HG02642 (cell line): Measurements from ENCODE around the gene NFATC2.
"Not testable (repeated sequence)": the region's sequence is repeated elsewhere in the genome, so short reads cannot be mapped to it uniquely, and the experiment has no call there.

Experiments
- ATAC-seq: cut with Tn5 transposase; IDR thresholded peaks from one replicate; pipeline ENCODE4 v1.9.1; 2021; ENCODE audit warnings: mild to moderate bottlenecking; ENCODE audit not compliant: unreplicated experiment, poor library complexity

NFATC2 gene

DNA sequence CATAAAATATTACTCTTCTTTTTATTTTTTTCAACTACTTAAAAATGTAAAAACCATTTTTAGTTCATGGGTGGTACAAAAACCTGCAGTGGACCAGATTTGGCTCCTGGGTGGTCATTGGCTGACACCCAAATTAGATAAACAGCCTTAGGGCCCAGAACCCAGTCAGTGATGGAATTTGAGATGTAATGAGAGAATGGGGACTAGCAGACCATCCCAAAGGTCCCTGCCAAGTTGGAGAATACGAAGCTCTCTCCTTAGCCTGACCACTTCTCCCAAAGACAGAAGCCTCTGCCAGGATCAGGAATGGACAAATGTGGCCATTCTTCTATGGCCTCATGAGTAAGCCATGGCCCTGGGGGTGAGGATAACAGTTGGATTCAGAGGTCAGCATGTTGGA lies 194.7 kb downstream of the NFATC2 start:
- ATAC-seq, result no peak

DNA sequence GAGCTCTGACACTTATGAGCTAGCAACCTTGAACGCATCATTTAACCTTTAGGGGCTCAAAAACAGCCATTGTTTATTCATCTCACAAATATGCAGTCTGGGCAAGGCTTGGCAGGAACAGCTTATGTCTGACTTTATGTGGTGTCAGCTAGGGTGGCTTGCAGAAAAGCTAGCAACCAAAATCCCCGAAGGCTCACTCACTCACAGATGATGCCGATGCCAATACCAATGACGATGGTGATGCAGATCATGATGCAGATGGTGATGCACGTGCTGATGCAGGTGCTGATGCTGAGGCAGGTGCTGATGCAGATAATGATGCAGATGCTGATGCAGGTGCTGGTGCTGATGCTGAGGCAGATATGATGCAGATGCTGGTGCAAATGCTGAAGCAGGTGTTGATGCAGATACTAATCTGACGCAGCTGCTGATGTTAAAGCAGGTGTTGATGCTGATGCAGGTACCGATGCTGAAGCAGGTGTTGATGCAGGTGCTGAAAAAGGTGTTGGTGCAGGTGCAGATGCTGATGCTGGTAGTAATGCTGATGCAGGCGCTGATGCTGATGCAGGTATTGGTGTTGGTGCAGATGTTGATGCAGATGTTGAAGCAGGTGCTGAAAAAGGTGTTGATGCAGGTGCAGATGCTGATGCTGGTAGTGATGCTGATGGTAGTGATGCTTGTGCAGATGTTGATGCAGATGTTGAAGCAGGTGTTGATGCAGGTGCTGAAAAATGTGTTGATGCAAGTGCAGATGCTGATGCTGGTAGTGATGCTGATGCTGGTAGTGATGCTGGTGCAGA lies 195.6 kb downstream of the NFATC2 start:
- no peak for ATAC-seq

DNA sequence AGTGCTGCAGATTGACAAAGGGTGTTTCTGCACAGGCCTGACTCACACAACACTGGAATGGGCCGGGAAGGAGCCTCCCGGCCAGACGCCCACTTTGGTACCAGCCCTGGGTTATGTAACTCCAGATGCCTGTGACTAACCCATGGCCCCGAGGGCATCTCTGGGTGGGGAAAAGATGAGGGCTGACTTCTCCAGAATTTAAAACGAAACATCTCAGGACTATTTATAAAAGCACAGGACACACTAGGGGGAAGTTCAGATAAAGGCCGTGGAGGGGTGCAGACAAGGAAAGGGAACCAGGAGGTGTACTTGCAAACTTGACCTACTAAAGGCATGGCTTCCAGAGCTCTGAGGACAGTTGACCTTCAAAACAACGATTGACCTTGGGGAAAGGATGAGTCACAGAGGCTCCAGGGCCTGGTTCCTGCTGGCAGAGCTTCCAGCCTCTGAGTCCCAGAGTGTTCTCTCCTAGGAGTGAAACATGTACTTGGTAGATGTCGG lies 196.9 kb downstream of the NFATC2 start:
- no peak for ATAC-seq

DNA sequence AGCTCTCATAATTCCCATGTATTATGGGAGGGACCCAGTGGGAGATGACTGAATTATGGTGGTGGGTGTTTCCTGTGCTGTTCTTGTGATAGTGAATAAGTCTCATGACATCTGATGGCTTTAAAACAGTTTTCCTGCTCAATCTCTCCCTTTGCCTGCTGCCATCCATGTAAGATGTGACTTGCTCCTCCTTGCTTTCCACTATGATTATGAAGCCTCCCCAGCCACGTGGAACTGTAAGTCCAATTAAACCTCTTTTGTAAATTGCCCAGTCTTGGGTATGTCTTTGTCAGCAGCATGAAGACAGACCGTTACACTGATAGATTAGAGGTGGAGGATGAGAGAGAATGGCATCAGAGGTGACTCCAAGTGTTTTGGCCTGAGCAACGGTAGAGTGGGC lies 198.7 kb downstream of the NFATC2 start:
- not testable (repeated sequence) for ATAC-seq

DNA sequence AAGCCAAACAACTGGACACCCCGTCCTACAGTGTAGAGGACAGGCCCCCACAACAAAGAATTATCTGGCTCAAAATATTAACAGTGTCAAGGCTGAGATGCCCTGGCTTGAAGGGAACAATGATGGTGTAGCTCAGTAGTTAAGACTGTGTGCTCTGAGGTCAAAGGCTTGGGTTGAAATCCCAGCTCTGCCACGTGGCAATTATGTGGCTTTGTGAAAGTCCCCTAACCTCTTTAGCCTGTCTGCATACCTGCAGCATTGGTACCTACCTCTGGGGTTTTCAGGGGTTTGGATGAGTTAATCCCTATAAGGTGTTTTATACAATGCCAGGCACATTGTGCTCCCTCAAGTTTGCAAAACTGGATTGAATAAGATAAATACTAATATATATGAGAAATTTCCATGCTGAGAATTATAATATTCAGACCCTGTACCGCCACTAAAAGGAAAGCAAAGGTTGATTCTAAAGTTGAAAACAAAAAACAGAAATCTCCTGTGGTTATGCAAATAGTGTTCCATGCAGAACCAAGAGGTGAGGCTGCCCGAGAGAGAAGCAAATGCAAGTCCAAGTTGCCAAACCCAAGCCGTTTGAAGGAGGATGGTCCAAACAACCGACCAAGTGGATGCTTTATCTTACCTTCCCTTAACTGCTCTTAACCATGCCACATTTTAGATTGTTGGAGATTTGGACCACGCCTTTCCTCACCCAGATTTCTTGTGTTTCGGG lies 199.8 kb downstream of the NFATC2 start:
- no peak for ATAC-seq

DNA sequence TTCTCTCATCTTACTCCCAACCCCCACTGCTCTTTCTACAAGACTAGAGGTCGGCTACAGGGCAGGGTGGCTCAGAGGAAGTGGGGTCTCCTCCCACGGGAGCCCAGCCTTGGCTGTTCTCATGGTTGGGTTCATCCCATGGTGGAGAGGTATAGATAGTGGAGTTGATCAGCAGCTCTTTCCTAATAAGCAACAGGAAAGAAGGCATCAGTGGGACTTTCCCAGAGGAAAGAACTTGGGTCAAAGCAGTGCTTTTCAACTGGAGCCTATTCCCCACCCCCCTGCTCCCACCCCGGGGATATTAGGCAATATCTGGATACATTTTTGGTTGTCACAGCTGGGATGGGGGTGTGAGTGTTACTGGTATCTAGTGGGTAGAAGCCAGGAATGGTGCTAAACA lies 200.9 kb downstream of the NFATC2 start:
- ATAC-seq, result no peak

DNA sequence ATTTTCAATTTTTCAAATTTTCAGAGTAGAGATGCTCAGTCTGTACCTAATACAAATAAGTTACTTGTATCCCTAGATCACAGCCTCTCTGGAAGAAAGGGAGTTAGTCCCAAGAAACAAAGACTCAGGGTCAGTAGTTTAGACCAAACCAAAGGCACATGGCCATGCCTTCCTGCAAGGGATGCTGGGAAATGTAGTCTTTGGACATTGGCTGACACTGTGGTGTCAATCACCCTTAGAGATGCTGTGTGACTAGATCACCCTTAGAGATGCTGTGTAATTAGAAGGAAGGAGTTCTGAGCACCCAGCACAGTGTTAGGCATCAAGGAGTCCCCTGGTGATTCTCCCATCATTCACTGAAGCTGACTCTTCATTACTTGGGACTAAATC lies 202.1 kb downstream of the NFATC2 start:
- no peak for ATAC-seq

DNA sequence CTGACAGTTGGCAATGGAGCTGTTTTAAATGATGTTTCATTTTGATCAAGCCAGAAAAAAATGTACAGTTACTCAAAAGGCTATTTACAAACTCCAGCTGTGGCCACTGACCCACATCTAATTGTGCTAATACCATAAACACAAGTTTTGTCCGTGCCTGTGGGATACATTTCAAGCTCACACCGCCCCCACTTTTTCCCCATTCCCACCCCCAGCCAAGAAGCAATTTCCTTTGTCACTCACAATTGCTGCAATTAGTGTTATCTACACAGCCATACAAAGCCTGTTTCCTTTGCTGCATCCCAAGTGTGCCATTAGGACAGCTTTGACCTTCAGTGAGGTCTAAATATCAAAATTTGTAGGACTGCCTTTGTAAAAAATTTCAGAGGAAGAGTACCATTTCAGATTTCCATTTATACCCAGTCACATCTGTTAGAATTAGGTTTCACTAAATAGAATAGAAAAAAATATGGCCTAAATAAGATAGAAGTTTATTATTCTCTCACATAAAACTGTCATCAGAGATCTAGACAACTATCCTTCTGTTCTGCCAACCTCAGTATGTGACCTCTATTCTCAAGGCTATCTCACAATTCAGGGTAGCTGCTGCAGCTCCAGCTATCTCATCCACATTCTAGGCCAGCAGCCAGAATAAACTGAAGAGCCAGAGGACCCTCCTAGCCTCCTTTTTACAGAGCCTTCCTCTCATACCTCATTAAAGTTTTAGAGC lies 202.6 kb downstream of the NFATC2 start:
- ATAC-seq, result no peak

DNA sequence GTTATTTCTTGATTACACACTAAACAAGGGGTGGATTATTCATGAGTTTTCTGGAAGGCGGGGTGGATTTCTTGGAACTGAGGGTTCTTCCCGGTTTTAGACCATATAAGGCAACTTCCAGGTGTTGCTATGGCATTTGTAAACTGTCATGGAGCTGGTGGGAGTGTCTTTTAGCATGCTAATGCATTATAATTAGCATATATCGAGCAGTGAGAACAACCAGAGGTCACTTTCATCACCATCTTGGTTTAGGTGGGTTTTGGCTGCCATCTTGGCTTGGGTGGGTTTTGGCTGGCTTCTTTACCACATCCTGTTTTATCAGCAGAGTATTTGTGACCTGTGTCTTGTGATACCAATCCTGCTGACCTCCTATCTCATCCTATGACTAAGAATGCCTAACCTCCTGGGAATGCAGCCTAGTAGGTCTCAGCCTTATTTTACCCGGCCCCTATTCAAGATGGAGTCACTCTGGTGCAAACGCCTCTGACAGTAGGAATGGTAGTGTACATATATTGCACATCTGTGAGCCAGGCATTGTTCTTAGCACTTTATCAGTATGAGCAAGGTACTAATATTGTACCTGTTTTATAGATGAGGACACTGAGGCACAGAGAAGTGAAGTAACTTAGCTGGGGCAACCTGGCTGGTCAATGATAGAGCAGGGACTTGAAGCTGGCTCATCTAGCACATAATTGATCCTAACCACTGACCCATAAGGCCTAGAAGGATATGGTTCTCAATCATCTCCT lies 203.7 kb downstream of the NFATC2 start:
- no peak for ATAC-seq

DNA sequence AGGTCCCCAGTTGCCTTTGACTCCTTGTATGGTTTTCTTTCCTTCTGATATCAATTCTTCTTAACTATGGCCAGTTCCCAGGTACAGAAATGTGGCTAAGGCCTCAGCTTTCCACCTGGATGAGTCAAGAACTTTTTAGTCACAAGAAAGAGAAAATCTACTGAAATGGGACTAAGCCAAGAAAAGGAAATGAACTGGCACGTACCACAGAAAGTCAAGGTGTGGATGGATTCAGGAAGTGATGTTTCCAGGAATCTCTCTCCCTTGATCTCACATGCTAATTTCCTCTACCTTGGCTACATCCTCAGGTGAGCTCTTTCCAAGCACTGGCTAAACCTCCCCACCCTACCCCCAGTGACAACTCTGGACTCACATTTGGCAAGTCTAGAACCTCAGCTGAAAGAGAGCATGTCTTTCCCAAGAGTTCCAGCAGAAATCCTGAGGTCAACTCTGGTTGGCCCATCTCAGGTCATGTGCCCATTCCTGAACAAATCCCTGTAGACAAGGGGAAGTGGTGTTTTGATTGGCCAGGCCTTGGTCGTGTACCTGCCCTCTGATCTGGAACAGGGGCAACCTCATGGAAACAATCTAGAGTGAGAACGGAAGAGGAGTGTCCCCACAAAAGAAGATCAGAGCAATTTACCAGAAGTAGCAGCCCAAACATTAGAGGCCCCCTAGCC lies 205.3 kb downstream of the NFATC2 start:
- ATAC-seq, result no peak
